PC-3 (cell line): ENCODE measurements around the gene BCKDHB.

Source experiments
- EZH2 ChIP-seq: fragments of 300-600 bp; sonication (generic); IDR thresholded peaks from one replicate; pipeline ENCODE4 v1.6.1; 2017; ENCODE audit warnings: antibody characterized with exemption, mild to moderate bottlenecking, low read length; ENCODE audit not compliant: unreplicated experiment
- EZH2phosphoT487 ChIP-seq: fragments of 300-600 bp; sonication (generic); IDR thresholded peaks from 2 replicates; pipeline ENCODE4 v1.6.1; 2018; ENCODE audit warnings: mild to moderate bottlenecking, antibody characterized with exemption, low read length, borderline replicate concordance
- TF ChIP-seq, protein P1 (sequence below): fragments of 300-600 bp; sonication (generic); conservative IDR thresholded peaks from 2 replicates; pipeline ENCODE4 v1.5.1; 2017; ENCODE audit warnings: antibody characterized with exemption, low read depth, mild to moderate bottlenecking, low read length

DNA sequence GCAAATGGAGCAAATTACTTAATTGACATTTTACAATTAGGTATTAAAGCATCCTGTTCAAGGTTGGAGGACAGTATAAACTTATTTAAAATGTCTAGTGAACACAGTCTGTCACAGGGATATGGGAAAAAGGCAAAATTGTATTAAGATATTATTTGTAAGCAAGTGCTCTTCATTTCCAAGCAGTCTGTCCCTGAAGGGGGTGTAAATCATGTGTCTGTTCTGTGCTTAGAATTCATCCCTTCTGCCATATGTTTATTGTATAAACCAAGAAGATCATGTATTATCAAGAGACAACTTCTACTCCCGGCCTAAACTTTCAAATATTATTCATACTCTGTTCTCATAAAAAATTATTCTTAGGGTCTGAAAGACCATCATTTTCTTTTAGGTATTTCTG lies 144.8 kb downstream of the BCKDHB start:
- TF ChIP-seq, protein P1, sequence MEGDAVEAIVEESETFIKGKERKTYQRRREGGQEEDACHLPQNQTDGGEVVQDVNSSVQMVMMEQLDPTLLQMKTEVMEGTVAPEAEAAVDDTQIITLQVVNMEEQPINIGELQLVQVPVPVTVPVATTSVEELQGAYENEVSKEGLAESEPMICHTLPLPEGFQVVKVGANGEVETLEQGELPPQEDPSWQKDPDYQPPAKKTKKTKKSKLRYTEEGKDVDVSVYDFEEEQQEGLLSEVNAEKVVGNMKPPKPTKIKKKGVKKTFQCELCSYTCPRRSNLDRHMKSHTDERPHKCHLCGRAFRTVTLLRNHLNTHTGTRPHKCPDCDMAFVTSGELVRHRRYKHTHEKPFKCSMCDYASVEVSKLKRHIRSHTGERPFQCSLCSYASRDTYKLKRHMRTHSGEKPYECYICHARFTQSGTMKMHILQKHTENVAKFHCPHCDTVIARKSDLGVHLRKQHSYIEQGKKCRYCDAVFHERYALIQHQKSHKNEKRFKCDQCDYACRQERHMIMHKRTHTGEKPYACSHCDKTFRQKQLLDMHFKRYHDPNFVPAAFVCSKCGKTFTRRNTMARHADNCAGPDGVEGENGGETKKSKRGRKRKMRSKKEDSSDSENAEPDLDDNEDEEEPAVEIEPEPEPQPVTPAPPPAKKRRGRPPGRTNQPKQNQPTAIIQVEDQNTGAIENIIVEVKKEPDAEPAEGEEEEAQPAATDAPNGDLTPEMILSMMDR, result no peak
- TF ChIP-seq EZH2 (no peak), EZH2phosphoT487 (no peak)
